ENCODE measurements around the gene INPP5F. TPM values are rescaled to one million over a fixed set of nuclear protein-coding genes. Genes with fewer than 3 reads are reported as not detected.

The INPP5F gene
- total RNA-seq, 1 experiment from 2014 or later = 26.4 TPM

DNA sequence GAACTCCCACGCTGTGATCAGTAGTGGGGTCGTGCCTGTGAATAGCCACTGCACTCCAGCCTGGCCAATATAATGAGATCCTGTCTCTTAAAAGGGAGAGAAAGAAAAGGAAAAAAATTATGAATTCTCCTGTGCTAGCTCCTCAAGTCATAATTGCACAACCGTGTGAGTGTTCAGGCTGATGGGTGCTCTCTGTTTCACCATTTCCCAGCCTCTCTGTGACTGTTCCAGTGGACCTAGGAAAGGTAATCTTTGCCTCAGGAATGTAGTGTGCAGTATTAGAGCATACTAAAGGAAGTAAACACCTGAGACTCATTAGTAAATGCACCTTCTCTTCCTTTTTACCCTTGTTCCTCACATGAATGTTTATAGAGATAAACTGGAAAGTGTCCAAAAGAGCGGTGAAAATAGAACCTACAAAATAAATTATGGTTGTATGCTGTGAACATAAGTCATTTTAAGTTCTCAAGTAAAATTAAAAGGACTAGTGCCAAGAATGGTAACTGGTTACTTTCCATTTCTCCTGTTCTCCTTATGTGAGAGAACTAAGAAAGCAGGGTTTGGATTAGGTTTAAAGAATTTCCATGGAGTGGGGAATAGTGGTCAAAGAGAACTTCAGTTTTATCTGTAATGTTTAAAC is 42.7 kb downstream of the INPP5F start:
- H3K4me1 ChIP-seq = peaks cover 39% of the 10 kb centered on the region
- Mint-ChIP-seq H3K4me3 (ENCODE audit: unreplicated experiment) (no peak overlapping the region), H3K9me3 (ENCODE audit: unreplicated experiment) (no peaks in the 10 kb centered on the region), H3K4me1 (ENCODE audit: low read depth, unreplicated experiment) (peaks cover 25% of the 10 kb centered on the region), H3K27me3 (ENCODE audit: insufficient read depth, unreplicated experiment) (no peaks in the 10 kb centered on the region), H3K36me3 (ENCODE audit: insufficient read depth, unreplicated experiment) (no peaks in the 10 kb centered on the region), H3K27ac (ENCODE audit: unreplicated experiment) (no peak overlapping the region)
- no peaks in the 10 kb centered on the region for H3K36me3 ChIP-seq (ENCODE audit: control insufficient read depth, insufficient read depth, low read length)
- POLR2A ChIA-PET = no interaction called here
- no peak overlapping the region for H3K4me3 ChIP-seq (ENCODE audit: low read depth, low read length)
- DNase-seq = no peak
- no peaks in the 10 kb centered on the region for H3K9me3 ChIP-seq
- intact Hi-C loops (cut with micrococcal nuclease; ENCODE audit: unreplicated experiment) = no loop called here
- TF ChIP-seq, protein P1, sequence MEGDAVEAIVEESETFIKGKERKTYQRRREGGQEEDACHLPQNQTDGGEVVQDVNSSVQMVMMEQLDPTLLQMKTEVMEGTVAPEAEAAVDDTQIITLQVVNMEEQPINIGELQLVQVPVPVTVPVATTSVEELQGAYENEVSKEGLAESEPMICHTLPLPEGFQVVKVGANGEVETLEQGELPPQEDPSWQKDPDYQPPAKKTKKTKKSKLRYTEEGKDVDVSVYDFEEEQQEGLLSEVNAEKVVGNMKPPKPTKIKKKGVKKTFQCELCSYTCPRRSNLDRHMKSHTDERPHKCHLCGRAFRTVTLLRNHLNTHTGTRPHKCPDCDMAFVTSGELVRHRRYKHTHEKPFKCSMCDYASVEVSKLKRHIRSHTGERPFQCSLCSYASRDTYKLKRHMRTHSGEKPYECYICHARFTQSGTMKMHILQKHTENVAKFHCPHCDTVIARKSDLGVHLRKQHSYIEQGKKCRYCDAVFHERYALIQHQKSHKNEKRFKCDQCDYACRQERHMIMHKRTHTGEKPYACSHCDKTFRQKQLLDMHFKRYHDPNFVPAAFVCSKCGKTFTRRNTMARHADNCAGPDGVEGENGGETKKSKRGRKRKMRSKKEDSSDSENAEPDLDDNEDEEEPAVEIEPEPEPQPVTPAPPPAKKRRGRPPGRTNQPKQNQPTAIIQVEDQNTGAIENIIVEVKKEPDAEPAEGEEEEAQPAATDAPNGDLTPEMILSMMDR (IDR thresholded peaks at IDR 0.05; ENCODE audit: insufficient read depth in 1 of 2, low read depth in 1 of 2, low read length in 1 of 2, severe bottlenecking in 1 of 2, unreplicated experiment in 1 of 2) = no peak
- H3K27me3 ChIP-seq (replicated peaks; ENCODE audit: control insufficient read depth, insufficient read depth, low read length) = no peaks in the 10 kb centered on the region
- no TSS peak for BruUV-seq (replicated peaks)
- CTCF ChIA-PET = no interaction called here

GRCh38 chr10:119769886-119770285 is 44.0 kb downstream of the INPP5F start:
- no peak overlapping the region for H3K27ac Mint-ChIP-seq (ENCODE audit: unreplicated experiment)

DNA sequence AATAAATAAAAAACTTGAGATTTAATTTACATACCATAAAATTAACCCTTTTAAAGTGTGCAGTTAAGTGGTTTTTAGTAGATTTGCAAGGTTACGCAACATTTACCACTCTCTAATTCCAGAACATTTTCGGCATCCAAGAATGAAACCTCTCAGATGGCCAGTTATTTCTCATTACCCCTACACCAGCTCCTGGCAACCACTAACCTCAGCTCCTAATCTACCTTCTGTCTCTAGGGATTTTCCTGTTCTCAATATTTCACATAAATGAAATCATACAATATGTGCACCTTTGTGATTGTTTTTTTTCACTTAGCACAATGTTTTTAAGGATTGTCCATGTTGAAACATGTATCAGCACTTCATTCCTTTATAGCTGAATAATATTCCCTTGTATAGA is 45.1 kb downstream of the INPP5F start:
- H3K36me3 ChIP-seq (ENCODE audit: control insufficient read depth, insufficient read depth, low read length) = no peaks in the 10 kb centered on the region
- H3K4me3 ChIP-seq (ENCODE audit: low read depth, low read length) = no peak overlapping the region
- DNase-seq = no peak
- peaks cover 31% of the 10 kb centered on the region for H3K4me1 ChIP-seq
- TF ChIP-seq, protein P1 (IDR thresholded peaks at IDR 0.05; ENCODE audit: insufficient read depth in 1 of 2, low read depth in 1 of 2, low read length in 1 of 2, severe bottlenecking in 1 of 2, unreplicated experiment in 1 of 2) = no peak
- Mint-ChIP-seq H3K27ac (ENCODE audit: unreplicated experiment) (no peak overlapping the region), H3K27me3 (ENCODE audit: insufficient read depth, unreplicated experiment) (no peaks in the 10 kb centered on the region), H3K4me1 (ENCODE audit: low read depth, unreplicated experiment) (peaks cover 25% of the 10 kb centered on the region), H3K4me3 (ENCODE audit: unreplicated experiment) (no peak overlapping the region), H3K9me3 (ENCODE audit: unreplicated experiment) (no peaks in the 10 kb centered on the region), H3K36me3 (ENCODE audit: insufficient read depth, unreplicated experiment) (peaks cover 6% of the 10 kb centered on the region)
- no peaks in the 10 kb centered on the region for H3K27me3 ChIP-seq (replicated peaks; ENCODE audit: control insufficient read depth, insufficient read depth, low read length)
- ChIA-PET CTCF (interaction anchor here (1.3 to 1.4 kb wide), 2 partner anchors 20 to 45 kb away, joined by 4 to 5 read pairs; partner anchors contain the start of gene INPP5F), POLR2A (interaction anchor here (1.4 kb wide), 1 partner anchor 45 kb away, joined by 4 read pairs; the partner anchor contains the start of gene INPP5F)
- H3K9me3 ChIP-seq = no peaks in the 10 kb centered on the region
- intact Hi-C loops (cut with micrococcal nuclease; ENCODE audit: unreplicated experiment) = no loop called here
- BruUV-seq (replicated peaks) = no TSS peak

More at GRCh38 chr10:119769886-119770285, 44.0 kb downstream of the INPP5F start:
- no peaks in the 10 kb centered on the region for H3K36me3 Mint-ChIP-seq (ENCODE audit: insufficient read depth, unreplicated experiment)
- TF ChIP-seq, protein P1 (IDR thresholded peaks at IDR 0.05; ENCODE audit: insufficient read depth in 1 of 2, low read depth in 1 of 2, low read length in 1 of 2, severe bottlenecking in 1 of 2, unreplicated experiment in 1 of 2) = no peak
- no peaks in the 10 kb centered on the region for H3K36me3 ChIP-seq (ENCODE audit: control insufficient read depth, insufficient read depth, low read length)
- no peak for DNase-seq
- H3K4me1 Mint-ChIP-seq (ENCODE audit: low read depth, unreplicated experiment) = peaks cover 17% of the 10 kb centered on the region
- no peaks in the 10 kb centered on the region for H3K9me3 Mint-ChIP-seq (ENCODE audit: unreplicated experiment)
- no peaks in the 10 kb centered on the region for H3K27me3 Mint-ChIP-seq (ENCODE audit: insufficient read depth, unreplicated experiment)
- peaks cover 31% of the 10 kb centered on the region for H3K4me1 ChIP-seq
- ChIA-PET CTCF (interaction anchor here (1.0 to 1.4 kb wide), 3 partner anchors 15 to 44 kb away, joined by 4 to 5 read pairs (median 4); partner anchors contain the start of gene INPP5F), POLR2A (interaction anchor here (1.2 to 1.4 kb wide), 2 partner anchors 44 to 119 kb away, joined by 3 to 4 read pairs; partner anchors contain the start of genes BAG3 and INPP5F)
- H3K27me3 ChIP-seq (replicated peaks; ENCODE audit: control insufficient read depth, insufficient read depth, low read length) = no peaks in the 10 kb centered on the region
- no peak overlapping the region for H3K4me3 Mint-ChIP-seq (ENCODE audit: unreplicated experiment)
- no peaks in the 10 kb centered on the region for H3K9me3 ChIP-seq
- H3K4me3 ChIP-seq (ENCODE audit: low read depth, low read length) = no peak overlapping the region
- BruUV-seq (replicated peaks) = no TSS peak
- intact Hi-C loops (cut with micrococcal nuclease; ENCODE audit: unreplicated experiment) = no loop called here
